Fibroblast of mammary gland (primary cell): ENCODE measurements around the gene PPP2R5C.
"Not testable (repeated sequence)": the region's sequence is repeated elsewhere in the genome, so short reads cannot be mapped to it uniquely, and the experiment has no call there.

ENCODE experiments used
- DNase-seq: peaks from one replicate; pipeline ENCODE4 v3.0.0-alpha.2; 2010; ENCODE audit warnings: low read depth
- H3K4me3 ChIP-seq: 2 replicates; pipeline ENCODE4 v1.5.1; 2011; ENCODE audit warnings: low read depth, mild to moderate bottlenecking, low read length, moderate library complexity; ENCODE audit not compliant: control insufficient read depth
- CTCF ChIP-seq: conservative IDR thresholded peaks from 2 replicates; pipeline ENCODE4 v1.5.1; 2011; ENCODE audit warnings: low read depth, low read length, inconsistent platforms; ENCODE audit not compliant: control insufficient read depth, insufficient read depth

The PPP2R5C gene

GRCh38 chr14:101740981-101741380 is 20.5 kb upstream of the PPP2R5C start:
- TF ChIP-seq CTCF, result no peak
- DNase-seq, result no peak

GRCh38 chr14:101743701-101744100 is 17.8 kb upstream of the PPP2R5C start:
- no peak for TF ChIP-seq CTCF
- H3K4me3 ChIP-seq, result no peak overlapping the region
- DNase-seq, result no peak

More at GRCh38 chr14:101740981-101741380, 20.5 kb upstream of the PPP2R5C start:
- H3K4me3 ChIP-seq, result no peak overlapping the region

- DNase-seq, H3K4me3 ChIP-seq: not testable (repeated sequence)
Measured at GRCh38 chr14:101744382-101744781, 17.1 kb upstream of the PPP2R5C start.

- DNase-seq, H3K4me3 ChIP-seq: not testable (repeated sequence)
Measured at GRCh38 chr14:101749756-101750155, 11.8 kb upstream of the PPP2R5C start.

GRCh38 chr14:101754893-101755292 is 6.6 kb upstream of the PPP2R5C start:
- no peak for TF ChIP-seq CTCF
- no peak overlapping the region for H3K4me3 ChIP-seq
- no peak for DNase-seq

- no peak for DNase-seq
- no peak overlapping the region for H3K4me3 ChIP-seq
- no peak for TF ChIP-seq CTCF
Measured at GRCh38 chr14:101755591-101756324, 5.8 kb upstream of the PPP2R5C start.

- no peak for TF ChIP-seq CTCF
- no peak for DNase-seq
- H3K4me3 ChIP-seq, result no peak overlapping the region
Measured at GRCh38 chr14:101757064-101757838, 4.3 kb upstream of the PPP2R5C start.
